Activated T-helper 2 cell treated with anti-CD3 and anti-CD28 coated beads, Interferon-gamma antibody, Interleukin-2, Interleukin-4, amounts not matched to agents 10 μg/mL and 5 μg/mL and 100 μg/mL, durations not matched to agents 14 hours and 24 hours and 36 hours (primary cell): ENCODE results near the gene COL4A3. TPM values are rescaled to one million over a fixed set of nuclear protein-coding genes. Genes with fewer than 3 reads are reported as not detected.

Experiments
- DNase-seq: peaks from one replicate; pipeline ENCODE4 v3.0.0; 2021; ENCODE audit warnings: low spot score
- H3K27ac Mint-ChIP-seq: one replicate; pipeline ENCODE4 v1.8.0; 2021; ENCODE audit warnings: mixed read lengths
- H3K27me3 Mint-ChIP-seq: one replicate; pipeline ENCODE4 v1.8.0; 2021; ENCODE audit warnings: low read depth, mixed read lengths
- H3K36me3 Mint-ChIP-seq: one replicate; pipeline ENCODE4 v1.8.0; 2021; ENCODE audit warnings: low read depth, mixed read lengths
- H3K4me1 Mint-ChIP-seq: one replicate; pipeline ENCODE4 v1.8.0; 2021; ENCODE audit warnings: low read depth, mixed read lengths
- H3K4me3 Mint-ChIP-seq: one replicate; pipeline ENCODE4 v1.8.0; 2021; ENCODE audit warnings: low read depth, mild to moderate bottlenecking, moderate library complexity, mixed read lengths
- H3K9me3 Mint-ChIP-seq: one replicate; pipeline ENCODE4 v1.8.0; 2021; ENCODE audit warnings: mixed read lengths
- intact Hi-C: fragments of 100-400 bp; cut with micrococcal nuclease; formaldehyde crosslinking; loops from one replicate; pipeline ENCODE4 v1.15.1; 2023
- total RNA-seq: library from RNA; stranded (reverse); gene quantifications from 2 replicates; pipeline ENCODE4 v1.2.3, GENCODE V29; 2022

The COL4A3 gene
- total RNA-seq, 1 donor from 2014 or later = not detected

DNA sequence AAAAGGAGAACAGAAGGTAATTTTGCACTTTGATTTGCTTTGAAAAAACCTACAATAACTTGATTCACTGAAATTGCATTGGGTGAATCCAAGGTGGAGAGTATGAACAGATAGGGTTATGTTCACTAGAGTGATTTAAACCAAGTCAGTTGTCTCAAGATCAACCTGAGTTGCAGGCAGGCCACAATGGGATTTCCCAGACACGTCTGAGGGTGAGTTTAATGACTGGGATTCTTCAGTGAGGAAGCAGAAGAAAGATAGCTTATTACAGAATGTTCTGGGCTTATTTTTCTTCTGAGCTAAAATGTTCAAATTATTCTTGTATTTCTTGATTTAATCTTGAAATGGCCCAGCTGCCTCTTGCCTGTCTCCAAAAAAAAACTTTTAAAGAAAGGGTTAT, 20.5 kb upstream of the COL4A3 start:
- H3K27ac Mint-ChIP-seq = no peak overlapping the region
- no peaks in the 10 kb centered on the region for H3K36me3 Mint-ChIP-seq
- no peaks in the 10 kb centered on the region for H3K9me3 Mint-ChIP-seq
- DNase-seq = no peak
- peaks cover 5% of the 10 kb centered on the region for H3K27me3 Mint-ChIP-seq
- H3K4me3 Mint-ChIP-seq = no peak overlapping the region
- H3K4me1 Mint-ChIP-seq = no peaks in the 10 kb centered on the region
- intact Hi-C loops = no loop called here

DNA sequence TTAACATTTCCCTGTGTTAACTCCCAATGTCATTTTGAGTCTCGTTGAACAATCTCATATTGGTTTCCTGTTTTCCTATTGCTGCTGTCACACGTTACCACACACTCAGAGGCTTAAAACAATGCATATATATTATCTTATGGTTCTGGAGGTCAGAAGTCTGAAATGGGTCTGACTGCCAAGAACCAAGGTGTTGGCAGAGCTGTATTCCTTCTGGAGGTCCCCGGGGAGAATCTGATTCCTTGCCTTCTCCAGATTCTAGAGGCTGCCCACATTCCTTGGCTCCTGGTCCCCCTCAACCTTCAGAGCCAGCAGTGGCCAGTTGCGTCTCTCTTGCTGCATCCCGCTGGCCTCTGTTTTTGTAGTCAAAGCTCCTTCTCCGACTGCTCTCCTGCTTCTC, 18.0 kb upstream of the COL4A3 start:
- H3K4me1 Mint-ChIP-seq = no peaks in the 10 kb centered on the region
- peaks cover 5% of the 10 kb centered on the region for H3K27me3 Mint-ChIP-seq
- no peak for DNase-seq
- no peaks in the 10 kb centered on the region for H3K36me3 Mint-ChIP-seq
- no peaks in the 10 kb centered on the region for H3K9me3 Mint-ChIP-seq
- H3K4me3 Mint-ChIP-seq = no peak overlapping the region
- intact Hi-C loops = no loop called here
- no peak overlapping the region for H3K27ac Mint-ChIP-seq

DNA sequence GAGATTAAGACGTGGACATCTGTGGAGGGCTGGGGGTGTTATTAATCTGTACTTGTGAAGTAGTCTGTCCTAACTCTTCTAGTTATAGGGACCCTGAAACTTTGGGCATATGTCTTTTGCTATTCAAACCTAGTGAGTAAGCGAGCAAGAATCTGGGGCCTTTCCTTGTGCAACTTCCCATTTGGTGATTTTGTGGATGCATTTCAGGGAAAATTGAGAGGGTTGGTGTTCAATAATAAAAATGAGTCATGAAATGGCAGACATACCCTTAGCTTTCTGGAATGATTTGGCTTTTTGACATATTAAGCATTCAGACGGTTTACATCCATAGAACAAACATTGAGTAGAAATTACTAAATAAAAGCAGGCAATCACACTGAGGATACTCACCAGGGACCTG, 17.4 kb upstream of the COL4A3 start:
- no peaks in the 10 kb centered on the region for H3K36me3 Mint-ChIP-seq
- peaks cover 5% of the 10 kb centered on the region for H3K27me3 Mint-ChIP-seq
- intact Hi-C loops = no loop called here
- DNase-seq = no peak
- H3K27ac Mint-ChIP-seq = no peak overlapping the region
- no peaks in the 10 kb centered on the region for H3K4me1 Mint-ChIP-seq
- H3K4me3 Mint-ChIP-seq = no peak overlapping the region
- H3K9me3 Mint-ChIP-seq = no peaks in the 10 kb centered on the region

DNA sequence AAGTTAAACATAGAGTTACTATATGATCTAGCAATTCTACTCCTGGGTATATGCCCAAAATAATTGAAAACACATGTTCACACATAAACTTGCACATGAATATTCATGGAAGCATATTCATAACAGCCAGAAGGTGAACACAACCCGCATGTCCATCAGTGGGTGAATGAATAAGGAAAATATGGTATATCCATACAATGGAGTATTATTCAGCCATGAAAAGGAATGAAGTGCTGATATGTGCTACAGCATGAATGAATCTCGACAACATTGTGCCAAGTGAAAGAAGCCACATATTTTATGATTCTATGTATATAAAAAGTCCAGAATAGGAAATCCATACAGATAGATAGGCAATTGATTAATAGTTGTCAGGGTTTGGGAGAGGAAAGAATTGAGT, 16.3 kb upstream of the COL4A3 start:
- intact Hi-C loops = no loop called here
- H3K27ac Mint-ChIP-seq = no peak overlapping the region
- no peak for DNase-seq
- H3K4me1 Mint-ChIP-seq = no peaks in the 10 kb centered on the region
- peaks cover 5% of the 10 kb centered on the region for H3K27me3 Mint-ChIP-seq
- no peak overlapping the region for H3K4me3 Mint-ChIP-seq
- no peaks in the 10 kb centered on the region for H3K36me3 Mint-ChIP-seq
- H3K9me3 Mint-ChIP-seq = no peaks in the 10 kb centered on the region

DNA sequence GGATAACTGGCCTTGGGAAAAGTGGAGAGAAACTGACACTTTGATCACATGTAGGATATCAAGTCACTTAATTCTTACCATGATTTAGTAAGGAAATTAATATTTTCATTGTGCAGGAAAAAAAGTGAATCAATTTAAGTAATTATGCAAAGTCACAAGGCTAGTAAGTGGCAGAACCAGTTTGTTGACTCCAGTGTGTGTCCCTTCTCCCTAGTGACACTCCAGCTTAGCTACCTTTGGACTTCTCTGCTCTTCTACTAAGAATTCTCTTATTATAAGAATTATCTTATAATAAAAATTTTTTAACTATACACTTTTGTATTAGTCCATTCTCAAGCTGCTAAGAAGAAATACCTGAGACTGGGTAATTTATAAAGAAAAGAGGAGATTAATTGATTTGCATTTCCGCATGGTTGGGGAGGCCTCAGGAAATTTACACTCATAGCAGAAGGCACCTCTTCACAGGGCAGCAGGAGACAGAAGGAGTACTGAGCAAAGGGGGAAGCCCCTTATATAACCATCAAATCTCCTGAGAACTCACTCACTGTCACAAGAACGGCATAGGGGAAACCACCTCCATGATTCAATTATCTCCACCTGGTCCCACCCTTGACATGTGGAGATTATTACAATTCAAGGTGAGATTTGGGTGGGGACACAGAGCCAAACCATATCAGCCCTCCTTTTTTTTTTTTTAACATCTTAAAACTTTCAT, 14.0 kb upstream of the COL4A3 start:
- H3K36me3 Mint-ChIP-seq = no peaks in the 10 kb centered on the region
- intact Hi-C loops = no loop called here
- H3K27ac Mint-ChIP-seq = no peak overlapping the region

DNA sequence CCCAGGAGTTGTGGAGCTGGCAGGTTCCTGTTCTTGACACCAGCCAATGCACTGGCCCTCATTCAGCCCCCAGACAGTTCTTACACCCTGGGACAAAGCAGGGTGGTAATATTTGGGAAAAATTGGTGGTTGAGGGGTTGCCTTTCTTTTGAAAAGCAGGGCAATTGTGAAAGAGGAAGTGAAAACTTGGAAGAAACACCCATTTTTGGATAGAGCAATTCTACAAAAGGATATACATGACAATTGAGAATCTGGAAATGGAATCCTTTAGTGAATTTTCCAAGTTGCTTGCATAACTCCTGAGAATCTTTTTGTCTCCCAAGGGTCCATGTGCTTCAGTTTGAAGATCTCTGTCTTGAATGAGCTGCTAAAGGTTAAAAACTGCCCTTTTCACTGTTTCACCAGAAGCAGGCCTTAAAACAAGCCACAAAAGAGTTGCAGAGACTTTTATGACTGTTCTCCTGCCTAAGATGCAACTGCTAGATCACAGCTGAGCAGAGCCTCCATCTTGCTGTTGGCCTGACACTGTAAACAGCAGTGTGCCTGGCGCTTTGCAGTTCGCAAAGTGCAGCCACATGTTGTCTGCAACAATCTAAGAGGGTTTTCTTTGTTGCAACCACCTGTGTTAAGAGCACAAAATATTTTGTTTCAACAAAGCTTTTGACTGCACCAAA, 12.2 kb upstream of the COL4A3 start:
- H3K36me3 Mint-ChIP-seq = no peaks in the 10 kb centered on the region
- no peaks in the 10 kb centered on the region for H3K4me1 Mint-ChIP-seq
- no peaks in the 10 kb centered on the region for H3K9me3 Mint-ChIP-seq
- no peak overlapping the region for H3K4me3 Mint-ChIP-seq
- H3K27ac Mint-ChIP-seq = no peak overlapping the region
- intact Hi-C loops = no loop called here
- H3K27me3 Mint-ChIP-seq = peaks cover 12% of the 10 kb centered on the region
- DNase-seq = no peak

More for the DNA sequence above, 14.0 kb upstream of the COL4A3 start:
- Mint-ChIP-seq H3K4me1 (no peaks in the 10 kb centered on the region), H3K27me3 (peaks cover 12% of the 10 kb centered on the region), H3K9me3 (no peaks in the 10 kb centered on the region), H3K4me3 (no peak overlapping the region)
- DNase-seq = no peak

DNA sequence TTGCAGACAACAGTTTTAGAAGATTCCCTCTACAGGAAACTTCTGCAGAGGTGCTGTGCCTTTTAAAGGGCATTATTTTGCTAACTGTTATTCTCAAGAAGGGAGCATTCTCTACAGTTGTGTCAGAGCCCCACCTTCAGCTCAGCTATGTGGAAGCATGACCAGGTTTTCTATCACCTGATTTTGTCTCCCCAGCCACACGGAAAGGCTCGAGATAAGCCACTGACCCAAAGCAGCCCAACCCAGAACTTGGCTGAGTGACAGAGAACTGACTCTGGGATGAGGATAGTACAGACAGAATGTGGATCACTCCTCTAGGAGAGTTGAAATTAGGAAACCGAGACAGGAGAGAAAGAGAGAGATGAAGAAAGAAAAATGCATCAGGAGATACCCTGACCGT, 11.1 kb upstream of the COL4A3 start:
- Mint-ChIP-seq H3K4me1 (no peaks in the 10 kb centered on the region), H3K4me3 (no peak overlapping the region), H3K36me3 (no peaks in the 10 kb centered on the region), H3K27me3 (peaks cover 12% of the 10 kb centered on the region), H3K27ac (no peak overlapping the region), H3K9me3 (no peaks in the 10 kb centered on the region)
- DNase-seq = no peak
- intact Hi-C loops = no loop called here

DNA sequence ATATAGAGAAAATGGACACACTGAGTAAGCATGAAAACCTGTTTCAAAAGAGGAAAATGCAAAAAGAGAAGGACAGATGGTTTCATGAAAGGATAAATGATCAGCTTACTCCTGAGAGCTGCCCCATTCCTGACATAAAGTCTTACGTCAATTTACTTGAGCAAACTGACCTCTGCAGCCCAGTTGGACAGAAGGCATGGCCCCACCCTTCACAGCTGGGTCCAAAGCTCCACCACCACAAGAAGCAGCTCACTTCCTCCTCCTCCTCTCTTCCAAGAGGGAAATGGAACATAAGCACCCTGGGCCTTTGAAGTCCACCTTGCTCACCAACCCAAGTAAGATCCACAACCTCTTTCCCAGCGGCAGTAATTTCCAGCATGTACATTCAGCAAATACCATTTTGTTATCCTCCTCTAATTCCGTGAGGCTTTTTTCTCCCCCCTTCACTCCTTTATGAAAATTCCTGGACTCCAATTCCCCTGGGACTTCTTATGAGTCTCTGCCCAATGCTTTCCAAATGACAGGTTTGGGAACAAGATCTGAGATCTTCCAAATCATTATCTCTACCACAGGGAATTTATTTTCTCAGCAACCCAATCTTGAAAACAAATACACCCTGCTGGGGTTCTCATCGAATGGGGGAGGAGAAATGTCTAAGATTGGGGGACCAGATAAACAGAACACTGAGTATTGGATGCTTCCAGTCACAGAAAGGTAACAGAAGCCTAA, 10.5 kb upstream of the COL4A3 start:
- Mint-ChIP-seq H3K27me3 (peaks cover 13% of the 10 kb centered on the region), H3K4me3 (no peak overlapping the region), H3K36me3 (no peaks in the 10 kb centered on the region), H3K27ac (no peak overlapping the region), H3K4me1 (no peaks in the 10 kb centered on the region), H3K9me3 (no peaks in the 10 kb centered on the region)
- intact Hi-C loops = no loop called here
- no peak for DNase-seq

DNA sequence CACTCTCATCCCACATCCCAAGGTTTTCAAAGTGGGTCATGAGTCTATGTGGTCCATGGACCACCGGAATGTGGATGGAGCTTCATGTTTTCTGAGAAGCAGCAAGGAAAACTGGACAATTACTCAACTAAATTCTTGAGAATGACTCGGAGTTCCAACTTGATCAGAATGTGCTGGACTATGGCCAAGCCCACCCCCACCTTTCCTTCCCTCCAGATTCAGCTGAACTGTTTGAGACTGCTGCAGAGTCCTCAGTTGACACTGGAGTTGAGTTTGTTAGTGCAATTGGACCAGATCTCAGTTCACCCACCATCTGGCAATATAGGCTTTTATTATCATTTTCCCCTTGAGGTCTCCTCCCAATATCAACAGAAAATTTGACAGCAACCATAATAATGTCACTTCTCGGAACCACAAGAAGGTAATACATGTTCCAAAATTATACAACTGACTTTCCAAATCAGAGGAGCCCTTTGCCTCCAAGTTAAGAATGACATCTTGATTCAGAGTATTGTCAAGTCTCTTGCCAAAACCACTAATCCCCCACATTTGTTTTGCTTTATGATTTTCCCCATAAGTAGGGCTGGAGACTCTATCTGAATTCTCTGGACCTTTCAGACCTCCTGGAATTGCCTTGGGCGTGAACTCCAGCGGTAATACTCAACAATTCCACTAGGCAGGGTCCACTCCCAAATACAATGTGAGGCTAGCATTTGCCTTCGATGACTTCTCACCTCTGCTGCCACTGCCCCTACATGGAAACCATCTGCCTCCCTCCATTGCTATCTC, 9.2 kb upstream of the COL4A3 start:
- intact Hi-C loops = no loop called here
- Mint-ChIP-seq H3K9me3 (no peaks in the 10 kb centered on the region), H3K4me3 (no peak overlapping the region), H3K27ac (no peak overlapping the region), H3K4me1 (no peaks in the 10 kb centered on the region), H3K36me3 (no peaks in the 10 kb centered on the region), H3K27me3 (peaks cover 16% of the 10 kb centered on the region)
- DNase-seq = no peak

DNA sequence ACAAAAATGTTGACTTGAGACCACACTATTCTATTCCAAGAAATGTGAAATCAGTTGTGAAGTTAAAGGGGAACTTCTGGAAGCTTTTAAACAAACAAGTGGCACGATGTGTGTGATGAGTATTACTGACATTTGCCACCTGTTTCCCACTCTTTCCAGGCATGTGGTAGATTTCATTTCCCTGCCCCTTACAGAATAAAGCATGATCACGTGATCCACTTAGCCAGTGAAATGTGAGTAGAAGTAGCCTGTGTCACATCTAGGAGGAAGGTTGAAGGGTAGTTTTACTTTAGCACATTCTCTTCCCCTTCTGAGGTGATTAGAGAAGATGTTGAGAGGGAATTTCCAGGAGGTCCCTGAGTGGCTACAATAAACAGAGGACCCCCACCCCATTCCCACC, 4.3 kb upstream of the COL4A3 start:
- no peak overlapping the region for H3K27ac Mint-ChIP-seq
- H3K27me3 Mint-ChIP-seq = peaks cover 37% of the 10 kb centered on the region
- no peaks in the 10 kb centered on the region for H3K9me3 Mint-ChIP-seq
- H3K36me3 Mint-ChIP-seq = no peaks in the 10 kb centered on the region
- peaks cover 2% of the 10 kb centered on the region for H3K4me1 Mint-ChIP-seq
- intact Hi-C loops = no loop called here
- H3K4me3 Mint-ChIP-seq = no peak overlapping the region
- DNase-seq = no peak

DNA sequence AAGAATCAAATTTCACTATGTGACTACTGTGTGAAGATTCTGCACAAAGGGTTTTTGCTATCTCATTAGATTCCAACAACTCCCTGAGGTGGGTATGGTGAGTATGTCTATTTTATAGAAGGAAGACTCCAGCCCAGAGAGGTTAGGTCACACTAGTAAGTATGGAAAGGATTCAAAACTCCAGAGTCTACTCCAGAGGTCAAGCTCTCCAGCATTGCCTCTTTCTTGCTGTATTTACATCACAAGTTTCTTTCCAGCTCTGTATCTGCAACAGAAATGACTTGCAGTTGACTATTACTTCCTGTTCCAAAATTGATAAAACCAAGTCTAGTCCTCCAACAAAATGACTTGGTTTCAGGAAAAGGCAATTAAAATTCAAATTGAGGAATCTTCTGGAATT, 2.5 kb upstream of the COL4A3 start:
- DNase-seq = no peak
- peaks cover 6% of the 10 kb centered on the region for H3K4me1 Mint-ChIP-seq
- H3K4me3 Mint-ChIP-seq = no peak overlapping the region
- H3K36me3 Mint-ChIP-seq = no peaks in the 10 kb centered on the region
- H3K9me3 Mint-ChIP-seq = no peaks in the 10 kb centered on the region
- H3K27ac Mint-ChIP-seq = no peak overlapping the region
- intact Hi-C loops = no loop called here
- peaks cover 49% of the 10 kb centered on the region for H3K27me3 Mint-ChIP-seq

DNA sequence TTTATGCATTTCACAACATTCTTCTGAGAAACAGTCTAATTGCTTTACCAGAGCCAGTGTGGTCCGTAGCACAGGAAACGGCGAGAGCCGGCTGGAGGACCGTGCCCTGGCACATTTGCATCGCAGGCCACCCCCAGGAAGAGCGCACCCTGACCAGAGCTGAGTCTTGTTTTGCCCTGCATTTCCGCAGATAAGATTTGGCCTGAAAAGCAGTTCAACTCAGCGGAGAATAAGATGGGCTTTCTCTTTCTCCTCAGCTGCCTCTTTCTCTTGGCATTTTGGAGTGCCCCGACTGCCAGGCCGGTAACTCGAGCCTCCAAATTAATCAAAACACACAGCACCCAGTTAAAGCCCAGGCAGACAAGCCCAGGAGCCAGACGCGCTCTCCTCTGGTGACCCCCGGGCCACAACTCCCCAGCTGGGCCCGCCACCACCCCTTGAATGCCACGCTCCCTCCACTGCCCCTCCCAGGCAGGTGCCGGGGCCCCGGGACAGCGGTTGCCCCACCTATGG, 883 bp upstream of the COL4A3 start:
- peak overlapping the region; percentile 18 for H3K4me3 Mint-ChIP-seq
- DNase-seq = no peak
- intact Hi-C loops = no loop called here
- no peaks in the 10 kb centered on the region for H3K36me3 Mint-ChIP-seq
- H3K27me3 Mint-ChIP-seq = peaks cover 48% of the 10 kb centered on the region
- H3K9me3 Mint-ChIP-seq = no peaks in the 10 kb centered on the region
- peaks cover 6% of the 10 kb centered on the region for H3K4me1 Mint-ChIP-seq
- H3K27ac Mint-ChIP-seq = no peak overlapping the region
